Neural crest cell (in vitro differentiated cells): ENCODE results near the gene AKR1C8. TPM values are rescaled to one million over a fixed set of nuclear protein-coding genes. Genes with fewer than 3 reads are reported as not detected.

ENCODE experiments used
- DNase-seq: peaks from one replicate; pipeline ENCODE4 v3.0.0; 2021; ENCODE audit warnings: low read depth, mixed read lengths, low spot score
- H3K27ac Mint-ChIP-seq: one replicate; pipeline ENCODE4 v1.8.0; 2021; ENCODE audit warnings: mild to moderate bottlenecking, mixed read lengths; ENCODE audit not compliant: unreplicated experiment
- H3K27me3 Mint-ChIP-seq: 2 replicates; pipeline ENCODE4 v1.8.0; 2021; ENCODE audit warnings: low read depth, mild to moderate bottlenecking, mixed read lengths
- H3K36me3 Mint-ChIP-seq: 2 replicates; pipeline ENCODE4 v1.8.0; 2021; ENCODE audit warnings: low read depth, mild to moderate bottlenecking, mixed read lengths
- H3K4me1 Mint-ChIP-seq: 2 replicates; pipeline ENCODE4 v1.8.0; 2021; ENCODE audit warnings: mixed read lengths
- H3K4me3 Mint-ChIP-seq: one replicate; pipeline ENCODE4 v1.8.0; 2021; ENCODE audit warnings: mild to moderate bottlenecking, mixed read lengths
- H3K9me3 Mint-ChIP-seq: 2 replicates; pipeline ENCODE4 v1.8.0; 2021; ENCODE audit warnings: mixed read lengths
- total RNA-seq: library from RNA; stranded (reverse); gene quantifications from 2 replicates; pipeline ENCODE4 v1.2.1, GENCODE V29; 2021
- TF ChIP-seq, protein P1 (sequence below): fragments of 200-600 bp; sonication (generic); conservative IDR thresholded peaks from 2 replicates; pipeline ENCODE4 v1.5.0; 2021; ENCODE audit warnings: antibody characterized with exemption, mild to moderate bottlenecking

The AKR1C8 gene
- total RNA-seq, 1 donor from 2014 or later, result not detected

DNA sequence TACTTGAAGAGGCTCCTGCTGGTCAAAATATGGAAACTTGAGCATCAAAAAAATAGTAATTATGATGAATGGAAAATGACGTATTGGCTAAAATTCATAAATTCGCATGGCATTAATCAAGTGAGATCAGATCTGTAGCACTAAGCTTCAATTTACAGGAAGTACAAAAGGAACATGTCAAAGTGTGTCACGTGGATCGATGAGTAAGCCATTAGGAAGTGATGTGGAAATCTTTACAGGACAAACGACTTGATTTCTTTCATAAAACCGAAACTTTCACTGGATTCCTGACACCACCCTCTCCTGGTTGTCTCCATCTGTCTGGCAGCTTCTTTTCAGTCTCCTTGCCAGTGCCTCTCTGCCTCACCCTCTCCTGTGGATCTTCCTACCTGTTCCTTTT, 25.8 kb downstream of the AKR1C8 start:
- Mint-ChIP-seq H3K36me3 (peaks cover 9% of the 10 kb centered on the region), H3K9me3 (peaks cover 27% of the 10 kb centered on the region)

GRCh38 chr10:5157501-5157900, 27.4 kb downstream of the AKR1C8 start:
- no peaks in the 10 kb centered on the region for H3K4me1 Mint-ChIP-seq
- H3K9me3 Mint-ChIP-seq, result peaks cover 19% of the 10 kb centered on the region
- TF ChIP-seq, protein P1, sequence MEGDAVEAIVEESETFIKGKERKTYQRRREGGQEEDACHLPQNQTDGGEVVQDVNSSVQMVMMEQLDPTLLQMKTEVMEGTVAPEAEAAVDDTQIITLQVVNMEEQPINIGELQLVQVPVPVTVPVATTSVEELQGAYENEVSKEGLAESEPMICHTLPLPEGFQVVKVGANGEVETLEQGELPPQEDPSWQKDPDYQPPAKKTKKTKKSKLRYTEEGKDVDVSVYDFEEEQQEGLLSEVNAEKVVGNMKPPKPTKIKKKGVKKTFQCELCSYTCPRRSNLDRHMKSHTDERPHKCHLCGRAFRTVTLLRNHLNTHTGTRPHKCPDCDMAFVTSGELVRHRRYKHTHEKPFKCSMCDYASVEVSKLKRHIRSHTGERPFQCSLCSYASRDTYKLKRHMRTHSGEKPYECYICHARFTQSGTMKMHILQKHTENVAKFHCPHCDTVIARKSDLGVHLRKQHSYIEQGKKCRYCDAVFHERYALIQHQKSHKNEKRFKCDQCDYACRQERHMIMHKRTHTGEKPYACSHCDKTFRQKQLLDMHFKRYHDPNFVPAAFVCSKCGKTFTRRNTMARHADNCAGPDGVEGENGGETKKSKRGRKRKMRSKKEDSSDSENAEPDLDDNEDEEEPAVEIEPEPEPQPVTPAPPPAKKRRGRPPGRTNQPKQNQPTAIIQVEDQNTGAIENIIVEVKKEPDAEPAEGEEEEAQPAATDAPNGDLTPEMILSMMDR, result no peak
- no peak overlapping the region for H3K4me3 Mint-ChIP-seq
- no peak for DNase-seq
- peaks cover 4% of the 10 kb centered on the region for H3K36me3 Mint-ChIP-seq
- H3K27ac Mint-ChIP-seq, result no peak overlapping the region
- no peaks in the 10 kb centered on the region for H3K27me3 Mint-ChIP-seq

More for the DNA sequence above, 25.8 kb downstream of the AKR1C8 start:
- Mint-ChIP-seq H3K4me3 (no peak overlapping the region), H3K27ac (no peak overlapping the region), H3K4me1 (no peaks in the 10 kb centered on the region), H3K27me3 (no peaks in the 10 kb centered on the region)
- TF ChIP-seq, protein P1, result no peak
- DNase-seq, result no peak

- Mint-ChIP-seq H3K4me1 (no peaks in the 10 kb centered on the region), H3K27ac (no peak overlapping the region), H3K4me3 (no peak overlapping the region), H3K27me3 (no peaks in the 10 kb centered on the region), H3K9me3 (peaks cover 13% of the 10 kb centered on the region), H3K36me3 (peaks cover 6% of the 10 kb centered on the region)
- TF ChIP-seq, protein P1, result no peak
- DNase-seq, result no peak
These were observed 29.0 kb downstream of the AKR1C8 start for GRCh38 chr10:5155951-5156350.

DNA sequence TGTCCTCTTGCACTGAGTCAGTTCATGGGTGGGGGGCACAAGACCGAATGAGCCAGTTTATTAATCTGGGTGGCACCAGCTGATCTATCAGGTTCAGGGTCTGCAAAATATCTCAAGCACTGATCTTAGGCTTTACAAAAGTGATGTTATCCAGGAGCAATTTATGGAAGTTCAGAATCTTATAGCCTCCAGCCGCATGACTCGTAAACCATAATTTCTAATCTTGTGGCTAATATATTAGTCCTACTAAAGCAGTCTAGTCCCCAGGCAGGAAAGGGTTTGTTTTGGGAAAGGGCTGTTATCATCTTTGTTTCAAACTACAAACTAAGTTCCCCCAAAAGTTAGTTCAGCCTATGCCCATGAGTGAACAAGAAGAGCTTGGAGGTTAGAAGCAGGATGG, 33.9 kb downstream of the AKR1C8 start:
- TF ChIP-seq, protein P1, result no peak
- peaks cover 2% of the 10 kb centered on the region for H3K36me3 Mint-ChIP-seq
- no peak overlapping the region for H3K4me3 Mint-ChIP-seq
- H3K4me1 Mint-ChIP-seq, result no peaks in the 10 kb centered on the region
- no peak for DNase-seq
- peaks cover 22% of the 10 kb centered on the region for H3K9me3 Mint-ChIP-seq
- no peaks in the 10 kb centered on the region for H3K27me3 Mint-ChIP-seq
- no peak overlapping the region for H3K27ac Mint-ChIP-seq

DNA sequence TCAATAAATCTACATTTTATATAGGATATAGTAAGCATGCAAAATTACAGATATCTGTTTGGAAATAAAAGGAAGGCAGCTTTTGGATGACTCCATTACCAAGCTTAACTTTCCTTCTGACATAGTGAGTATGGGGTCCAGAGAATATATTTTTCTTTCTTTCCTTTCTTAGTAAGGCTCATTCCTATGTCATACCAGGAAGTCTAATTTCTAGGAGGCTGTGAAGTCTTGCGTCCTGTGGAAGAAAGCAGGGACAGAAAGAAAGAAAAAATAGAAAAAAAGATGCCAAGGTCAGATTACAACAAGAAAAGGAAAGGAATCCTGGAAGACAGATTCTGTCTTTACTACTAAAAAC, 36.3 kb downstream of the AKR1C8 start:
- DNase-seq, result no peak
- Mint-ChIP-seq H3K9me3 (peaks cover 19% of the 10 kb centered on the region), H3K4me1 (no peaks in the 10 kb centered on the region), H3K36me3 (peaks cover 2% of the 10 kb centered on the region), H3K27ac (no peak overlapping the region), H3K4me3 (no peak overlapping the region), H3K27me3 (no peaks in the 10 kb centered on the region)
- TF ChIP-seq, protein P1, result no peak
